PC-9 (cell line): ENCODE results near the gene RIF1. TPM values are rescaled to one million over a fixed set of nuclear protein-coding genes. Genes with fewer than 3 reads are reported as not detected.

Experiments
- BruUV-seq: library from RNA; stranded (reverse); fragments of 400-500 nt; replicated peaks from 2 replicates; lab custom pipeline; 2021; lab: Mats Ljungman, UMichigan
- CTCF ChIA-PET: fragments of 300-600 bp; sonication (Branson Sonifier 250); formaldehyde crosslinking; loops from one replicate; lab custom pipeline; 2022; ENCODE audit warnings: antibody characterized with exemption; lab: Charles Lee
- POLR2A ChIA-PET: fragments of 300-600 bp; sonication (Branson Sonifier 250); formaldehyde crosslinking; loops from one replicate; lab custom pipeline; 2022; ENCODE audit warnings: antibody characterized with exemption; ENCODE audit not compliant: unreplicated experiment; lab: Charles Lee
- DNase-seq, 2 experiments: peaks; one replicate each; pipeline versions ENCODE4 v3.0.0 to v3.0.0-alpha.2; 2015 to 2022; ENCODE audit warnings: mixed read lengths in 1 of 2
- H2AFZ ChIP-seq: fragments of 200-600 bp; sonication (generic); 2 replicates; pipeline ENCODE4 v1.8.1; 2017; ENCODE audit warnings: antibody characterized with exemption
- H3F3A ChIP-seq: fragments of 200-600 bp; sonication (generic); 2 replicates; pipeline ENCODE4 v1.8.1; 2017; ENCODE audit warnings: antibody characterized with exemption, mild to moderate bottlenecking, low read depth; ENCODE audit not compliant: insufficient read depth
- H3K27ac ChIP-seq: fragments of 200-600 bp; sonication (generic); 2 replicates; pipeline ENCODE4 v1.6.1; 2016; ENCODE audit warnings: mixed run types
- H3K27me3 ChIP-seq: fragments of 200-600 bp; sonication (generic); 2 replicates; pipeline ENCODE4 v1.6.1; 2016; ENCODE audit warnings: low read depth, mixed run types; ENCODE audit not compliant: insufficient read depth
- H3K36me3 ChIP-seq: fragments of 200-600 bp; sonication (generic); 2 replicates; pipeline ENCODE4 v1.6.1; 2016; ENCODE audit warnings: low read depth, mixed run types
- H3K4me1 ChIP-seq: fragments of 200-600 bp; sonication (generic); replicated peaks from 2 replicates; pipeline ENCODE4 v1.6.1; 2016; ENCODE audit warnings: mixed run types; ENCODE audit not compliant: insufficient read depth
- H3K4me2 ChIP-seq: fragments of 200-600 bp; sonication (generic); 2 replicates; pipeline ENCODE4 v1.6.1; 2017; ENCODE audit warnings: mixed run types
- H3K4me3 ChIP-seq: fragments of 200-600 bp; sonication (generic); 2 replicates; pipeline ENCODE4 v1.6.1; 2016; ENCODE audit warnings: mixed run types
- H3K79me2 ChIP-seq: fragments of 200-600 bp; sonication (generic); 2 replicates; pipeline ENCODE4 v1.6.1; 2017; ENCODE audit warnings: low read depth, mixed run types
- H3K9me2 ChIP-seq: fragments of 200-600 bp; sonication (generic); 2 replicates; pipeline ENCODE4 v1.8.1; 2017; ENCODE audit warnings: mild to moderate bottlenecking; ENCODE audit not compliant: insufficient read depth
- H3K9me3 ChIP-seq: fragments of 200-600 bp; sonication (generic); 2 replicates; pipeline ENCODE4 v1.8.1; 2016; ENCODE audit warnings: low read depth; ENCODE audit not compliant: insufficient read depth
- H4K20me1 ChIP-seq: fragments of 200-600 bp; sonication (generic); 2 replicates; pipeline ENCODE4 v1.8.1; 2017; ENCODE audit not compliant: insufficient read depth
- EZH2 ChIP-seq: fragments of 200-600 bp; sonication (generic); IDR thresholded peaks from 2 replicates; pipeline ENCODE4 v1.8.0; 2017; ENCODE audit warnings: antibody characterized with exemption, low read depth
- intact Hi-C: fragments of 100-400 bp; cut with micrococcal nuclease; formaldehyde crosslinking; loops from one replicate; pipeline ENCODE4 v1.10.0; 2022; ENCODE audit not compliant: unreplicated experiment
- microRNA-seq: library from miRNA; unstranded; fragments of <30 nt; microRNA quantifications from one replicate; pipeline ENCODE4 v1.2.0, GENCODE V29; 2021; ENCODE audit warnings: borderline number of aligned reads, borderline replicate concordance
- total RNA-seq: library from RNA; stranded (reverse); gene quantifications from 2 replicates; pipeline ENCODE4 v1.2.3, GENCODE V29; 2021
- TF ChIP-seq, protein P1 (sequence below): fragments of 200-600 bp; sonication (generic); conservative IDR thresholded peaks from 2 replicates; pipeline ENCODE4 v1.6.1; 2017; ENCODE audit warnings: mixed run types, antibody characterized with exemption, mild to moderate bottlenecking, moderate library complexity

RIF1 gene
- total RNA-seq, 1 experiment from 2014 or later: 47.2 TPM

GRCh38 chr2:151523850-151524249, 114.1 kb downstream of the RIF1 start:
- BruUV-seq: no TSS peak
- Histone ChIP-seq H3K27me3 (no peaks in the 10 kb centered on the region), H3K27ac (no peak overlapping the region), H3K4me3 (no peak overlapping the region), H3K4me2 (no peak overlapping the region), H3F3A (no peaks in the 10 kb centered on the region), H3K36me3 (no peaks in the 10 kb centered on the region), H2AFZ (no peak overlapping the region), H3K9me3 (no peaks in the 10 kb centered on the region), H3K79me2 (no peaks in the 10 kb centered on the region), H3K9me2 (no peaks in the 10 kb centered on the region), H3K4me1 (no peaks in the 10 kb centered on the region), H4K20me1 (no peaks in the 10 kb centered on the region)
- ChIA-PET CTCF (no interaction called here), POLR2A (no interaction called here)
- intact Hi-C loops: no loop called here
- TF ChIP-seq, protein P1, sequence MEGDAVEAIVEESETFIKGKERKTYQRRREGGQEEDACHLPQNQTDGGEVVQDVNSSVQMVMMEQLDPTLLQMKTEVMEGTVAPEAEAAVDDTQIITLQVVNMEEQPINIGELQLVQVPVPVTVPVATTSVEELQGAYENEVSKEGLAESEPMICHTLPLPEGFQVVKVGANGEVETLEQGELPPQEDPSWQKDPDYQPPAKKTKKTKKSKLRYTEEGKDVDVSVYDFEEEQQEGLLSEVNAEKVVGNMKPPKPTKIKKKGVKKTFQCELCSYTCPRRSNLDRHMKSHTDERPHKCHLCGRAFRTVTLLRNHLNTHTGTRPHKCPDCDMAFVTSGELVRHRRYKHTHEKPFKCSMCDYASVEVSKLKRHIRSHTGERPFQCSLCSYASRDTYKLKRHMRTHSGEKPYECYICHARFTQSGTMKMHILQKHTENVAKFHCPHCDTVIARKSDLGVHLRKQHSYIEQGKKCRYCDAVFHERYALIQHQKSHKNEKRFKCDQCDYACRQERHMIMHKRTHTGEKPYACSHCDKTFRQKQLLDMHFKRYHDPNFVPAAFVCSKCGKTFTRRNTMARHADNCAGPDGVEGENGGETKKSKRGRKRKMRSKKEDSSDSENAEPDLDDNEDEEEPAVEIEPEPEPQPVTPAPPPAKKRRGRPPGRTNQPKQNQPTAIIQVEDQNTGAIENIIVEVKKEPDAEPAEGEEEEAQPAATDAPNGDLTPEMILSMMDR: no peak
- no peak for TF ChIP-seq EZH2
- no peak for DNase-seq

GRCh38 chr2:151525821-151526373, 116.2 kb downstream of the RIF1 start:
- no peaks in the 10 kb centered on the region for H3F3A ChIP-seq
- H3K4me2 ChIP-seq: no peak overlapping the region
- no peaks in the 10 kb centered on the region for H3K4me1 ChIP-seq
- no peak overlapping the region for H2AFZ ChIP-seq
- H3K9me3 ChIP-seq: no peaks in the 10 kb centered on the region
- H3K36me3 ChIP-seq: no peaks in the 10 kb centered on the region
- ChIA-PET CTCF (no interaction called here), POLR2A (no interaction called here)
- intact Hi-C loops: no loop called here
- no peak for DNase-seq
- H3K27ac ChIP-seq: no peak overlapping the region
- H3K4me3 ChIP-seq: no peak overlapping the region
- TF ChIP-seq, protein P1: no peak
- TF ChIP-seq EZH2: no peak
- H3K9me2 ChIP-seq: no peaks in the 10 kb centered on the region
- BruUV-seq: no TSS peak
- H3K79me2 ChIP-seq: no peaks in the 10 kb centered on the region
- H3K27me3 ChIP-seq: no peaks in the 10 kb centered on the region
- no peaks in the 10 kb centered on the region for H4K20me1 ChIP-seq

DNA sequence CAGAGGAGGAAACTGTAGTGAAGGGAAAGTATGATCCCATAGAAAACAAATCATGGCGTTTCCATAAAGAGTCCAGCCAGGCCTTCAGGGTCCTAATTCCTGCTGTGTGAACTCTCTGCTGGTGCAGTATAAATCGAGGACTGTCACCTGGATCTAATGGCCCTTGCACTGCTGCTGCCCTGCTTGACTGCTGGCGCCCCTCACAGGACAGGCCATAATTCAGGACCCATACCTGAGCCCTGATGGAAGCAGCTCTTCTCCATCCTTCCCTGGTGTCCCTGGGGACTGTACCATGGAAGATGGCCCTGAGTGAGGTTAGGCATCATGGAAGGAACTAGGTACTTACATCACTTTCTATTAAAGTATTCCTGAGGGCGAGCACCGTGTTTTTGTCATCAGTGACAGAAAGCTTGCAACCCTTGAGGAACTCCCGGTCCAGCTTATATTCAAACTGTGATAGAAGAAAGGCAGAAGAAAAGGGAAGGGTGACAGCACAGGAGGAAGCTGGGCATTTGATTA, 116.9 kb downstream of the RIF1 start:
- no peaks in the 10 kb centered on the region for H3K36me3 ChIP-seq
- H3K9me2 ChIP-seq: no peaks in the 10 kb centered on the region
- H3K27ac ChIP-seq: no peak overlapping the region
- BruUV-seq: no TSS peak
- H3F3A ChIP-seq: no peaks in the 10 kb centered on the region
- no peaks in the 10 kb centered on the region for H3K4me1 ChIP-seq
- H3K9me3 ChIP-seq: no peaks in the 10 kb centered on the region
- POLR2A ChIA-PET: no interaction called here
- H3K27me3 ChIP-seq: no peaks in the 10 kb centered on the region
- no peaks in the 10 kb centered on the region for H3K79me2 ChIP-seq
- no peak overlapping the region for H3K4me3 ChIP-seq
- no peak overlapping the region for H3K4me2 ChIP-seq
- no peak for DNase-seq
- H2AFZ ChIP-seq: no peak overlapping the region
- H4K20me1 ChIP-seq: no peaks in the 10 kb centered on the region
- TF ChIP-seq, protein P1: no peak
- TF ChIP-seq EZH2: no peak
- CTCF ChIA-PET: no interaction called here
- intact Hi-C loops: no loop called here

Small RNA genes lying within 50 kb of the gene (microRNA-seq; reads per million reads assigned to microRNA genes)
- gene MIR4773-1: not detected
- not detected for gene MIR4773-2

Other genes starting within 250 kb of the RIF1 start
- 4.8 and 5.3 TPM in 2 replicates for gene RBM43, start 148.0 kb upstream of the RIF1 start, total RNA-seq
- 24.6 and 32.7 TPM in 2 replicates for gene NMI, start 120.2 kb upstream of the RIF1 start, total RNA-seq
- gene TNFAIP6, start 52.3 kb upstream of the RIF1 start, total RNA-seq: not detected in 2 replicates